ENCODE measurements around the gene TP53TG5.

DNA sequence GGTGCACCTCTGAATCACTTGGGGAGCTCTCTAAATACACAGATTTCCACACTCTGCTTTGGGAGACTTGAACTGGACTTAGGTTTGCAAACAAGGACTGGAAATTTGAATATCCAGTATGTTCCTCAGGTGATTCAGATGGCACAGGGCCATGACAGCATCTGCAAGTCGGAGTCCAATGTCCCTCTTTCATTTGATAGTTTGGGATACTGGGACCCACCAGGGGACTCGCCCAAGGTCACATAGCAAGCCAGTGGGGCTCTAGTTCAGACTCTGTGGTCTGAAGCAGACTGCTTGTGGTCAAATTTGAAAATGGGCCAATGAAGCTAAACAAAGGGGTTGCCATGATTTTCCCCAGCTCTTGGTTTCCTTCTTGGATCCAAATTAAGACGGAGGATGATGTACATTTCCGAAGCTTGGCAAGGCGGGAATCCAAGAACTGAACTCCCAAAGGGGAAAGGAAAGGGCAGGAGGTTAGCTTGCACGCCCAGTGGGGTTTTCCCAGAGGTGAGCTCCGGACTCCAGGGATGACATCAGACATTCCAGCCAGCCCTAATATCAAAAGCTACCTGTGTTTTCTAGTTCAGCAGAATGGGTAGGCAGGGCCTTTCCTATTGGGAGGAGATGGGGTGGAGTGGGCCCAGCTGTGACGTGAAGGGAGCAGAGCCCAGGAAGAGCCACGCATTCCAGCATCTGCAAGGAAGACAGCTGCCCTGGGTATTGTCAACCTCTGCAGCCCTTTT is 18.5 kb downstream of the TP53TG5 start:
- TF ChIP-seq, protein P1, sequence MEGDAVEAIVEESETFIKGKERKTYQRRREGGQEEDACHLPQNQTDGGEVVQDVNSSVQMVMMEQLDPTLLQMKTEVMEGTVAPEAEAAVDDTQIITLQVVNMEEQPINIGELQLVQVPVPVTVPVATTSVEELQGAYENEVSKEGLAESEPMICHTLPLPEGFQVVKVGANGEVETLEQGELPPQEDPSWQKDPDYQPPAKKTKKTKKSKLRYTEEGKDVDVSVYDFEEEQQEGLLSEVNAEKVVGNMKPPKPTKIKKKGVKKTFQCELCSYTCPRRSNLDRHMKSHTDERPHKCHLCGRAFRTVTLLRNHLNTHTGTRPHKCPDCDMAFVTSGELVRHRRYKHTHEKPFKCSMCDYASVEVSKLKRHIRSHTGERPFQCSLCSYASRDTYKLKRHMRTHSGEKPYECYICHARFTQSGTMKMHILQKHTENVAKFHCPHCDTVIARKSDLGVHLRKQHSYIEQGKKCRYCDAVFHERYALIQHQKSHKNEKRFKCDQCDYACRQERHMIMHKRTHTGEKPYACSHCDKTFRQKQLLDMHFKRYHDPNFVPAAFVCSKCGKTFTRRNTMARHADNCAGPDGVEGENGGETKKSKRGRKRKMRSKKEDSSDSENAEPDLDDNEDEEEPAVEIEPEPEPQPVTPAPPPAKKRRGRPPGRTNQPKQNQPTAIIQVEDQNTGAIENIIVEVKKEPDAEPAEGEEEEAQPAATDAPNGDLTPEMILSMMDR (IDR thresholded peaks at IDR 0.05; ENCODE audit: low read depth, low read length, poor library complexity, severe bottlenecking), result no peak
- TF ChIP-seq EZH2phosphoT487 (IDR thresholded peaks at IDR 0.05; ENCODE audit: borderline replicate concordance, low read length), result no peak

Measured in DOHH2 (cell line).